Spleen (tissue), 7 donors: ENCODE results near the gene KLHDC3.

ENCODE experiments used
- POLR2A ChIP-seq, 3 donors: fragments of 450-650 bp; IDR thresholded peaks; one replicate each; pipeline ENCODE4 v1.5.1; 2017; ENCODE audit warnings: antibody characterized with exemption in 3 of 3, mild to moderate bottlenecking in 1 of 3
- POLR2AphosphoS5 ChIP-seq, 3 donors: sonication (generic); formaldehyde crosslinking; IDR thresholded peaks; one replicate each; pipeline ENCODE4 v1.5.1; 2017; ENCODE audit warnings: antibody characterized with exemption in 3 of 3
- TF ChIP-seq, protein P1 (sequence below), 11 experiments: fragments of 200-600 bp in 7 of 11; fragments of 450-650 bp in 4 of 11; sonication (generic) in 4 of 11; IDR thresholded peaks in 8 of 11; conservative IDR thresholded peaks in 3 of 11; 1 replicate in 7 of 11; 2 replicates in 4 of 11; pipeline versions ENCODE4 v1.4.0 to v1.8.0; 2016 to 2021; ENCODE audit warnings: antibody characterized with exemption in 11 of 11, inconsistent platforms in 4 of 11, mild to moderate bottlenecking in 1 of 11
- donor health status: DM: no; HTN: no; CAD: no; lungs with moderate emphysema.
- donor health status: DM: no; HTN: no; CAD: no.
- donor health status: DM: no; HTN: no; CAD: no.

DNA sequence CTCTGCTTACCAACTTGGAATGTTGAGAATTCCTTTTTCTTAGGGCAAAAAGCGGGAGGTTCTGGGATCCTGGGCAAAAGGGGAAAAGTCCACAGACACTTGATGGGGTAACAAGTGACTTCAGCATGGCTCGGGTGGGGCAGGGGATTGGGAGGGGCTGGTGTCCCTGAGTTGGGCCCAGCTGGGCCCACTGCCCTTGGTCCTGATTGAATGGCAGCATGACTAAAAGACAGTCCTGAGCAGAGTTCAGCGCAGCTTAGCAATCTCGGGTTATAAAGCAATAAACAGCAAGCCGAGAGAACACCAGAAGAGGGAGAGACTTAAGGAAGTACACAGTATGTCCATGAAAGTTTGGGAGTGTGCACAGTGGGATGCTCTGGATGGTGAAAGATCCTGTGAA lies 24.1 kb upstream of the KLHDC3 start:
- TF ChIP-seq, protein P1, sequence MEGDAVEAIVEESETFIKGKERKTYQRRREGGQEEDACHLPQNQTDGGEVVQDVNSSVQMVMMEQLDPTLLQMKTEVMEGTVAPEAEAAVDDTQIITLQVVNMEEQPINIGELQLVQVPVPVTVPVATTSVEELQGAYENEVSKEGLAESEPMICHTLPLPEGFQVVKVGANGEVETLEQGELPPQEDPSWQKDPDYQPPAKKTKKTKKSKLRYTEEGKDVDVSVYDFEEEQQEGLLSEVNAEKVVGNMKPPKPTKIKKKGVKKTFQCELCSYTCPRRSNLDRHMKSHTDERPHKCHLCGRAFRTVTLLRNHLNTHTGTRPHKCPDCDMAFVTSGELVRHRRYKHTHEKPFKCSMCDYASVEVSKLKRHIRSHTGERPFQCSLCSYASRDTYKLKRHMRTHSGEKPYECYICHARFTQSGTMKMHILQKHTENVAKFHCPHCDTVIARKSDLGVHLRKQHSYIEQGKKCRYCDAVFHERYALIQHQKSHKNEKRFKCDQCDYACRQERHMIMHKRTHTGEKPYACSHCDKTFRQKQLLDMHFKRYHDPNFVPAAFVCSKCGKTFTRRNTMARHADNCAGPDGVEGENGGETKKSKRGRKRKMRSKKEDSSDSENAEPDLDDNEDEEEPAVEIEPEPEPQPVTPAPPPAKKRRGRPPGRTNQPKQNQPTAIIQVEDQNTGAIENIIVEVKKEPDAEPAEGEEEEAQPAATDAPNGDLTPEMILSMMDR (IDR thresholded peaks at IDR 0.05 in 8 of 11, conservative IDR thresholded peaks at IDR 0.05 in 3 of 11): no peak
- TF ChIP-seq POLR2AphosphoS5 (IDR thresholded peaks at IDR 0.05) (no peak), POLR2A (IDR thresholded peaks at IDR 0.05) (no peak)
